H1 (cell line): ENCODE measurements around the gene KCNH4. TPM values are rescaled to one million over a fixed set of nuclear protein-coding genes. Genes with fewer than 3 reads are reported as not detected.

Experiments
- KDM4A ChIP-seq: IDR thresholded peaks from one replicate; pipeline ENCODE4 v1.7.1; 2012; ENCODE audit warnings: low read depth, mild to moderate bottlenecking, moderate library complexity, low read length, inconsistent platforms; ENCODE audit not compliant: severe bottlenecking
- polyA plus RNA-seq, 7 experiments: library from polyadenylated mRNA; depleted of rRNA in 3 of 7; stranded (reverse) in 5 of 7; unstranded in 2 of 7; fragments of >200 nt in 5 of 7; fragments of 200-250 nt in 2 of 7; gene quantifications; 1 replicate in 5 of 7; 2 replicates in 1 of 7; 4 replicates in 1 of 7; pipeline versions ENCODE4 v1.2.1 to v1.2.3, GENCODE V29; 2011 to 2013; ENCODE audit warnings: missing spikeins in 2 of 7, mixed read lengths in 2 of 7
- total RNA-seq: library from RNA; stranded (reverse); fragmentation: NEBNext Ultra II Directional; extraction: Animal tissue kit (Norgen Biotek cat#: 25700); gene quantifications from 2 replicates; pipeline ENCODE4 v1.2.1, GENCODE V29; 2021

KCNH4 gene
- total and polyA plus RNA-seq, 2 of the 8 experiments (the other 6 are each of a cell fraction or from before 2014, with no cell fraction given): 0.44 to 0.47 TPM

- TF ChIP-seq KDM4A: no peak
- TF ChIP-seq, all 59 proteins: peak for 0
Measured at GRCh38 chr17:42181851-42182207, 887 bp upstream of the KCNH4 start (continued).
